ENCODE data around the gene ANKRD11.

Gene ANKRD11

GRCh38 chr16:89378947-89379771 lies 111.2 kb downstream of the ANKRD11 start:
- DNase-seq: no peak

- no peak for DNase-seq
Measured at GRCh38 chr16:89377453-89377848, 112.9 kb downstream of the ANKRD11 start.

- no peak for DNase-seq
Measured at GRCh38 chr16:89376812-89377452, 113.4 kb downstream of the ANKRD11 start.

- no peak for DNase-seq
Measured at GRCh38 chr16:89375686-89376085, 114.7 kb downstream of the ANKRD11 start.

GRCh38 chr16:89375021-89375420 lies 115.3 kb downstream of the ANKRD11 start:
- no peak for DNase-seq

GRCh38 chr16:89374393-89374960 lies 115.9 kb downstream of the ANKRD11 start:
- no peak for DNase-seq

- DNase-seq: no peak
Measured at GRCh38 chr16:89373355-89374110, 116.8 kb downstream of the ANKRD11 start.

- DNase-seq: no peak
Measured at GRCh38 chr16:89371968-89372634, 118.3 kb downstream of the ANKRD11 start.

GRCh38 chr16:89371386-89371785 lies 119.0 kb downstream of the ANKRD11 start:
- no peak for DNase-seq

GRCh38 chr16:89370601-89371000 lies 119.8 kb downstream of the ANKRD11 start:
- DNase-seq: no peak

- DNase-seq: no peak
Measured at GRCh38 chr16:89370081-89370511, 120.3 kb downstream of the ANKRD11 start.

GRCh38 chr16:89369266-89369895 lies 121.0 kb downstream of the ANKRD11 start:
- no peak for DNase-seq

- no peak for DNase-seq
Measured at GRCh38 chr16:89368604-89369249, 121.6 kb downstream of the ANKRD11 start.

- DNase-seq: no peak
Measured at GRCh38 chr16:89367538-89367915, 122.8 kb downstream of the ANKRD11 start.

- no peak for DNase-seq
Measured at GRCh38 chr16:89366561-89367537, 123.5 kb downstream of the ANKRD11 start.

- no peak for DNase-seq
Measured at GRCh38 chr16:89365996-89366395, 124.4 kb downstream of the ANKRD11 start.

GRCh38 chr16:89365044-89365467 lies 125.3 kb downstream of the ANKRD11 start:
- DNase-seq: no peak

GRCh38 chr16:89364606-89365005 lies 125.8 kb downstream of the ANKRD11 start:
- no peak for DNase-seq

- no peak for DNase-seq
Measured at GRCh38 chr16:89363621-89364393, 126.6 kb downstream of the ANKRD11 start.

Data from cortex of kidney (tissue), 1 donor.